AG04450 (cell line): ENCODE measurements around the gene LY86. TPM values are rescaled to one million over a fixed set of nuclear protein-coding genes. Genes with fewer than 3 reads are reported as not detected.

ENCODE experiments used
- CTCF ChIA-PET: fragments of 300-600, 350-600 bp; formaldehyde crosslinking; extraction: SDS; loops from one replicate; lab custom pipeline; 2022; ENCODE audit warnings: antibody characterized with exemption, inconsistent platforms; lab: Charles Lee
- POLR2A ChIA-PET: fragments of 350-600 bp; formaldehyde crosslinking; extraction: SDS; loops from one replicate; lab custom pipeline; 2021; ENCODE audit warnings: antibody characterized with exemption, inconsistent platforms; lab: Yijun Ruan, JAX
- DNase-seq: peaks from one replicate; pipeline ENCODE4 v3.0.0-alpha.2; 2011; ENCODE audit warnings: low read depth, low spot score
- H3K27ac ChIP-seq: one replicate; pipeline ENCODE4 v1.5.1; 2012; ENCODE audit warnings: low read depth, low read length, control low read depth
- H3K27me3 ChIP-seq: one replicate; pipeline ENCODE4 v1.6.0; 2012; ENCODE audit warnings: low read length; ENCODE audit not compliant: control insufficient read depth, insufficient read depth
- H3K4me3 ChIP-seq: 2 replicates; pipeline ENCODE4 v1.5.1; 2011; ENCODE audit warnings: mild to moderate bottlenecking, low read depth, low read length, control low read depth
- H3K9me3 ChIP-seq: 2 replicates; pipeline ENCODE4 v1.5.1; 2012; ENCODE audit warnings: low read length; ENCODE audit not compliant: control insufficient read depth, insufficient read depth
- CTCF ChIP-seq: IDR thresholded peaks from 2 replicates; pipeline ENCODE4 v1.5.1; 2011; ENCODE audit warnings: low read depth, low read length, control low read depth, inconsistent platforms
- polyA plus RNA-seq: library from polyadenylated mRNA; depleted of rRNA; stranded (reverse); fragments of >200 nt; gene quantifications from 2 replicates; pipeline ENCODE4 v1.2.3, GENCODE V29; 2011

LY86 gene
- polyA plus RNA-seq, 1 experiment, result not detected

- ChIA-PET POLR2A (no interaction called here), CTCF (no interaction called here)
- no peaks in the 10 kb centered on the region for H3K9me3 ChIP-seq
- H3K4me3 ChIP-seq, result no peak overlapping the region
- no peak for TF ChIP-seq CTCF
- H3K27ac ChIP-seq, result no peak overlapping the region
- H3K27me3 ChIP-seq, result no peaks in the 10 kb centered on the region
- DNase-seq, result no peak
Observed at GRCh38 chr6:6656287-6656686, 67.8 kb downstream of the LY86 start.

GRCh38 chr6:6657085-6657819 lies 68.7 kb downstream of the LY86 start:
- Histone ChIP-seq H3K9me3 (no peaks in the 10 kb centered on the region), H3K4me3 (no peak overlapping the region), H3K27me3 (no peaks in the 10 kb centered on the region), H3K27ac (no peak overlapping the region)
- DNase-seq, result no peak
- ChIA-PET CTCF (no interaction called here), POLR2A (no interaction called here)
- TF ChIP-seq CTCF, result no peak

- CTCF ChIA-PET, result no interaction called here
- DNase-seq, result no peak
- Histone ChIP-seq H3K27ac (no peak overlapping the region), H3K27me3 (no peaks in the 10 kb centered on the region), H3K4me3 (no peak overlapping the region), H3K9me3 (no peaks in the 10 kb centered on the region)
- POLR2A ChIA-PET, result no interaction called here
- TF ChIP-seq CTCF, result no peak
Observed at GRCh38 chr6:6657820-6658217, 69.3 kb downstream of the LY86 start.

- CTCF ChIA-PET, result interaction anchor here (1.0 to 2.2 kb wide), 2 partner anchors 17 to 112 kb away, joined by 3 to 11 read pairs; no protein-coding TSS in a partner anchor
- TF ChIP-seq CTCF, result no peak
Observed at GRCh38 chr6:6659600-6660327, 71.2 kb downstream of the LY86 start.

More at GRCh38 chr6:6659600-6660327, 71.2 kb downstream of the LY86 start:
- H3K27ac ChIP-seq, result no peak overlapping the region
- DNase-seq, result no peak
- POLR2A ChIA-PET, result no interaction called here
- H3K4me3 ChIP-seq, result no peak overlapping the region
- H3K27me3 ChIP-seq, result no peaks in the 10 kb centered on the region
- no peaks in the 10 kb centered on the region for H3K9me3 ChIP-seq
